ENCODE data around the gene CNFN.

- TF ChIP-seq EZH2 (IDR thresholded peaks at IDR 0.05; ENCODE audit: borderline replicate concordance, low read length) (no peak), CTCF (conservative IDR thresholded peaks at IDR 0.05 in 1 of 2, IDR thresholded peaks at IDR 0.05 in 1 of 2; ENCODE audit: extremely low read depth in 1 of 2, insufficient read depth in 1 of 2, low read depth in 1 of 2, low read length in 2 of 2) (no peak)
Observed at GRCh38 chr19:42376177-42376555, 13.9 kb downstream of the CNFN start.
